Measurements from ENCODE around the gene SLC2A13. TPM values are rescaled to one million over a fixed set of nuclear protein-coding genes. Genes with fewer than 3 reads are reported as not detected.

SLC2A13 gene
- total RNA-seq, 1 experiment from 2014 or later = 7.0 TPM

DNA sequence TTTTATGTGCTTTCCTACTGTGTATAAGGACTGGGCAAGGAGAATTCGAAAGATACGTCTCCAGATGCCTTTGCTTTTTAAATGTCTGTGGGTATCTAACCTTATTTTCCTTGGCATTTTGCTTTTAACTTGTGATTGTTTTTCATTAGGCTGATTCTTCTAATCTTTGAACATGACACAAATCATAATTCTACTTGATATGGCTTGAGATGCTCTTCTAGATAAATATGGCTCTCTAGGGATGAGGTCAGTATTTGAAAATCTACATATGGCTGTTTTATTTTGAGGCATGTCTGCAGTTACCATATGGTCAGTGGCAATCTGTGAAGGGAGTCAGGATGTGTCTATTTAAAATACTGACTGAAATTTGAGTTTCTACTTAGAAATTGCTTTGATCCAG is 139.2 kb downstream of the SLC2A13 start:
- no peak overlapping the region for H2AK5ac ChIP-seq (ENCODE audit: insufficient read length, low read length)
- Mint-ChIP-seq H3K27ac (no peak overlapping the region), H3K36me3 (ENCODE audit: insufficient read depth in 1 of 3, low read depth in 3 of 3) (peaks cover 5 to 6% (median 5%) of the 10 kb centered on the region in 3 experiments; a peak in 5 of 7 replicates), H3K9me3 (peaks cover 3 to 9% of the 10 kb centered on the region in 2 experiments; a peak in 3 of 5 replicates), H3K27me3 (ENCODE audit: low read depth) (no peaks in the 10 kb centered on the region), H3K4me3 (no peak overlapping the region), H3K4me1 (no peaks in the 10 kb centered on the region)
- no peak overlapping the region for H2BK5ac ChIP-seq (ENCODE audit: insufficient read length, low read length)
- no peak overlapping the region for H3K18ac ChIP-seq (ENCODE audit: insufficient read length, low read depth, low read length)
- no peaks in the 10 kb centered on the region for H3K9me3 ChIP-seq (ENCODE audit: control insufficient read depth, low read depth, low read length)
- no peak overlapping the region for H4K8ac ChIP-seq (replicated peaks; ENCODE audit: insufficient read length, low read depth, low read length)
- H2BK120ac ChIP-seq (ENCODE audit: low read depth, low read length, poor library complexity, severe bottlenecking) = no peak overlapping the region
- H3K23ac ChIP-seq (ENCODE audit: insufficient read length, low read depth, low read length) = no peak overlapping the region
- no peak overlapping the region for H3K4ac ChIP-seq (ENCODE audit: low read depth, low read length)
- H3K9ac ChIP-seq (ENCODE audit: extremely low read depth, insufficient read length, low read length) = no peak overlapping the region
- WGBS (ENCODE audit: extremely low coverage, insufficient read length, low lambda C conversion rate) = no CpG with 5 or more reads among the region's 2 CpGs
- no peaks in the 10 kb centered on the region for H3K27me3 ChIP-seq (ENCODE audit: insufficient read depth, low read length)
- no peak overlapping the region for H4K91ac ChIP-seq (ENCODE audit: insufficient read length, low read depth, low read length)
- no peak overlapping the region for H3K4me2 ChIP-seq (ENCODE audit: insufficient read depth, insufficient read length, low read length)
- H3K79me1 ChIP-seq (ENCODE audit: insufficient read depth, low read depth, low read length, poor library complexity, severe bottlenecking) = no peaks in the 10 kb centered on the region
- H3K27ac ChIP-seq (ENCODE audit: insufficient read length, low read depth, low read length) = no peak overlapping the region
- no peak overlapping the region for H2BK12ac ChIP-seq (ENCODE audit: insufficient read length, low read depth, low read length)
- no peaks in the 10 kb centered on the region for H3K23me2 ChIP-seq (ENCODE audit: insufficient read length, low read depth, low read length, poor library complexity, severe bottlenecking)
- no peak overlapping the region for H3K56ac ChIP-seq (ENCODE audit: insufficient read length, low read depth, low read length)
- H4K20me1 ChIP-seq (ENCODE audit: control insufficient read depth, insufficient read depth, insufficient read length) = no peaks in the 10 kb centered on the region
- H2BK20ac ChIP-seq (ENCODE audit: low read depth, low read length, poor library complexity, severe bottlenecking) = no peak overlapping the region
- no peak overlapping the region for H2AFZ ChIP-seq (ENCODE audit: low read length)
- TF ChIP-seq, protein P1, sequence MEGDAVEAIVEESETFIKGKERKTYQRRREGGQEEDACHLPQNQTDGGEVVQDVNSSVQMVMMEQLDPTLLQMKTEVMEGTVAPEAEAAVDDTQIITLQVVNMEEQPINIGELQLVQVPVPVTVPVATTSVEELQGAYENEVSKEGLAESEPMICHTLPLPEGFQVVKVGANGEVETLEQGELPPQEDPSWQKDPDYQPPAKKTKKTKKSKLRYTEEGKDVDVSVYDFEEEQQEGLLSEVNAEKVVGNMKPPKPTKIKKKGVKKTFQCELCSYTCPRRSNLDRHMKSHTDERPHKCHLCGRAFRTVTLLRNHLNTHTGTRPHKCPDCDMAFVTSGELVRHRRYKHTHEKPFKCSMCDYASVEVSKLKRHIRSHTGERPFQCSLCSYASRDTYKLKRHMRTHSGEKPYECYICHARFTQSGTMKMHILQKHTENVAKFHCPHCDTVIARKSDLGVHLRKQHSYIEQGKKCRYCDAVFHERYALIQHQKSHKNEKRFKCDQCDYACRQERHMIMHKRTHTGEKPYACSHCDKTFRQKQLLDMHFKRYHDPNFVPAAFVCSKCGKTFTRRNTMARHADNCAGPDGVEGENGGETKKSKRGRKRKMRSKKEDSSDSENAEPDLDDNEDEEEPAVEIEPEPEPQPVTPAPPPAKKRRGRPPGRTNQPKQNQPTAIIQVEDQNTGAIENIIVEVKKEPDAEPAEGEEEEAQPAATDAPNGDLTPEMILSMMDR (conservative IDR thresholded peaks at IDR 0.05) = no peak
- DNase-seq = no peak
- no peak overlapping the region for H4K5ac ChIP-seq (ENCODE audit: insufficient read length, low read depth, low read length)
- H3T11ph ChIP-seq (ENCODE audit: low read length) = no peak overlapping the region
- no peaks in the 10 kb centered on the region for H3K79me2 ChIP-seq (ENCODE audit: insufficient read depth, low read length)
- H2BK15ac ChIP-seq (ENCODE audit: low read depth, low read length) = no peak overlapping the region
- H3K4me1 ChIP-seq (ENCODE audit: insufficient read depth, low read length) = no peaks in the 10 kb centered on the region
- no peak overlapping the region for H3K14ac ChIP-seq (ENCODE audit: insufficient read depth, low read length)
